ENCODE data around the gene TBC1D23.

DNA sequence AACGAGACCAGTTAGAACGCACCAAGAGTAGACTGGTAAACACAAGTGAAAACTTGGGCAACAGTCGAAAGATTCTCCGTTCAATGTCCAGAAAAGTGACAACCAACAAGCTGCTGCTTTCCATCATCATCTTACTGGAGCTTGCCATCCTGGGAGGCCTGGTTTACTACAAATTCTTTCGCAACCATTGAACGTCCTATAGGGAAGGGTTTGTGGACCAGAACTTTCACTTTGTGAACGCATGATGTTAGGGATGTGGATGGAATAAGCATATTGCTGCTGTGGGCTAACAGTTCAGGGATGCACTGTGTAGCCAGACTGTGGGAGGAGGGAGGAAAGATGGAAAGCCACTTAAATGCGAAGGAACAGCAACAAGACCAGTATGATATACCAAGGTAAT is 34.9 kb upstream of the TBC1D23 start:
- TF ChIP-seq, protein P1, sequence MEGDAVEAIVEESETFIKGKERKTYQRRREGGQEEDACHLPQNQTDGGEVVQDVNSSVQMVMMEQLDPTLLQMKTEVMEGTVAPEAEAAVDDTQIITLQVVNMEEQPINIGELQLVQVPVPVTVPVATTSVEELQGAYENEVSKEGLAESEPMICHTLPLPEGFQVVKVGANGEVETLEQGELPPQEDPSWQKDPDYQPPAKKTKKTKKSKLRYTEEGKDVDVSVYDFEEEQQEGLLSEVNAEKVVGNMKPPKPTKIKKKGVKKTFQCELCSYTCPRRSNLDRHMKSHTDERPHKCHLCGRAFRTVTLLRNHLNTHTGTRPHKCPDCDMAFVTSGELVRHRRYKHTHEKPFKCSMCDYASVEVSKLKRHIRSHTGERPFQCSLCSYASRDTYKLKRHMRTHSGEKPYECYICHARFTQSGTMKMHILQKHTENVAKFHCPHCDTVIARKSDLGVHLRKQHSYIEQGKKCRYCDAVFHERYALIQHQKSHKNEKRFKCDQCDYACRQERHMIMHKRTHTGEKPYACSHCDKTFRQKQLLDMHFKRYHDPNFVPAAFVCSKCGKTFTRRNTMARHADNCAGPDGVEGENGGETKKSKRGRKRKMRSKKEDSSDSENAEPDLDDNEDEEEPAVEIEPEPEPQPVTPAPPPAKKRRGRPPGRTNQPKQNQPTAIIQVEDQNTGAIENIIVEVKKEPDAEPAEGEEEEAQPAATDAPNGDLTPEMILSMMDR (IDR thresholded peaks at IDR 0.05; ENCODE audit: low read length) = no peak
- TF ChIP-seq EZH2 (IDR thresholded peaks at IDR 0.05; ENCODE audit: borderline replicate concordance, low read length) = no peak
